ENCODE measurements around the gene CRLF1. TPM values are rescaled to one million over a fixed set of nuclear protein-coding genes. Genes with fewer than 3 reads are reported as not detected.

The CRLF1 gene
- total and polyA plus RNA-seq, 2 experiments from 2014 or later = 18.1 to 19.7 TPM

GRCh38 chr19:18626906-18627305 is 20.3 kb upstream of the CRLF1 start:
- Mint-ChIP-seq H3K4me1 (no peaks in the 10 kb centered on the region), H3K36me3 (ENCODE audit: low read depth) (no peaks in the 10 kb centered on the region), H3K27ac (no peak overlapping the region), H3K9me3 (no peaks in the 10 kb centered on the region), H3K27me3 (ENCODE audit: insufficient read depth, low read depth, poor library complexity) (peaks cover 9% of the 10 kb centered on the region), H3K4me3 (no peak overlapping the region)
- Histone ChIP-seq H4K20me1 (replicated peaks; ENCODE audit: insufficient read depth) (no peaks in the 10 kb centered on the region), H3K9me2 (ENCODE audit: insufficient read depth) (no peaks in the 10 kb centered on the region), H3K36me3 (ENCODE audit: insufficient read depth) (no peaks in the 10 kb centered on the region), H3K4me2 (no peak overlapping the region), H3K27me3 (ENCODE audit: insufficient read depth) (no peaks in the 10 kb centered on the region), H3K4me3 (no peak overlapping the region), H3K27ac (ENCODE audit: low read depth) (no peak overlapping the region), H3K4me1 (ENCODE audit: insufficient read depth) (no peaks in the 10 kb centered on the region), H3F3A (replicated peaks; ENCODE audit: low read depth) (no peaks in the 10 kb centered on the region), H2AFZ (no peak overlapping the region), H3K79me2 (replicated peaks; ENCODE audit: insufficient read depth) (no peaks in the 10 kb centered on the region)
- ATAC-seq (no peak), DNase-seq (ENCODE audit: low spot score) (peak; percentile 28)
- no peak for TF ChIP-seq EZH2phosphoT487 (IDR thresholded peaks at IDR 0.05; ENCODE audit: unreplicated experiment)
- no peak for TF ChIP-seq CREB1 (CRISPR knock-in tag; IDR thresholded peaks at IDR 0.05; ENCODE audit: low read depth)
- no peak for TF ChIP-seq CTCF (conservative IDR thresholded peaks at IDR 0.05; ENCODE audit: low read depth in 2 of 2)
- no peak for TF ChIP-seq ZNF462 (CRISPR knock-in tag; IDR thresholded peaks at IDR 0.05)
- TF ChIP-seq STAT1 (IDR thresholded peaks at IDR 0.05; ENCODE audit: unreplicated experiment) = no peak
- no peak for TF ChIP-seq EZH2 (IDR thresholded peaks at IDR 0.05; ENCODE audit: low read depth, unreplicated experiment)
- no peak for TF ChIP-seq REST (IDR thresholded peaks at IDR 0.05; ENCODE audit: unreplicated experiment)
- no peak for TF ChIP-seq NANOG (IDR thresholded peaks at IDR 0.05; ENCODE audit: borderline replicate concordance)
- TF ChIP-seq ZNF114 (CRISPR knock-in tag; IDR thresholded peaks at IDR 0.05) = no peak
- no peak for TF ChIP-seq ETS1 (IDR thresholded peaks at IDR 0.05)
- TF ChIP-seq JUNB (IDR thresholded peaks at IDR 0.05; ENCODE audit: unreplicated experiment) = no peak
- no peak for TF ChIP-seq ZNF331 (CRISPR knock-in tag; IDR thresholded peaks at IDR 0.05; ENCODE audit: low read depth)
